ENCODE results near the gene LRMDA. TPM values are rescaled to one million over a fixed set of nuclear protein-coding genes. Genes with fewer than 3 reads are reported as not detected.

The LRMDA gene
- total RNA-seq, 5 donors from 2014 or later (not counting 1 experiment from before 2014, with no cell fraction given) = 0.30 to 1.2 TPM; not detected in 3

GRCh38 chr10:75677541-75677940, 246.1 kb downstream of the LRMDA start:
- Mint-ChIP-seq H3K4me1 (no peaks in the 10 kb centered on the region), H3K4me3 (no peak overlapping the region), H3K27me3 (peaks cover 17 to 37% of the 10 kb centered on the region in 2 donors), H3K9me3 (no peaks in the 10 kb centered on the region), H3K36me3 (no peaks in the 10 kb centered on the region), H3K27ac (no peak overlapping the region)
- Histone ChIP-seq H3K4me1 (ENCODE audit: control insufficient read depth in 1 of 2, extremely low read depth in 1 of 2, insufficient read depth in 2 of 2, low read length in 2 of 2) (no peaks in the 10 kb centered on the region), H3K27ac (ENCODE audit: low read length) (no peak overlapping the region), H3K9me3 (no peaks in the 10 kb centered on the region), H3K36me3 (ENCODE audit: control insufficient read depth in 2 of 2, extremely low read depth in 1 of 2, insufficient read depth in 1 of 2, low read length in 1 of 2) (no peaks in the 10 kb centered on the region), H3K4me3 (ENCODE audit: control insufficient read depth in 1 of 2, extremely low read depth in 1 of 2, low read length in 1 of 2) (no peak overlapping the region), H3K27me3 (replicated peaks in 1 of 2; ENCODE audit: control insufficient read depth in 2 of 2, extremely low read depth in 1 of 2, insufficient read depth in 2 of 2, low read length in 1 of 2) (no peaks in the 10 kb centered on the region)
- POLR2A ChIA-PET = no interaction called here
- DNase-seq = no peak
- ATAC-seq (replicated peaks in 1 of 4) = no peak
- CTCF ChIA-PET = no interaction called here
- no CpG with 5 or more reads among the region's 3 CpGs for WGBS (ENCODE audit: insufficient coverage)

GRCh38 chr10:75678527-75678926, 247.1 kb downstream of the LRMDA start:
- DNase-seq = no peak
- no peak overlapping the region for H3K4me3 Mint-ChIP-seq
- no peaks in the 10 kb centered on the region for H3K4me1 Mint-ChIP-seq
- Histone ChIP-seq H3K9me3 (no peaks in the 10 kb centered on the region), H3K4me1 (ENCODE audit: control insufficient read depth in 1 of 2, extremely low read depth in 1 of 2, insufficient read depth in 2 of 2, low read length in 2 of 2) (no peaks in the 10 kb centered on the region), H3K27me3 (replicated peaks in 1 of 2; ENCODE audit: control insufficient read depth in 2 of 2, extremely low read depth in 1 of 2, insufficient read depth in 2 of 2, low read length in 1 of 2) (no peaks in the 10 kb centered on the region), H3K4me3 (ENCODE audit: control insufficient read depth in 1 of 2, extremely low read depth in 1 of 2, low read length in 1 of 2) (no peak overlapping the region), H3K27ac (ENCODE audit: low read length) (no peak overlapping the region), H3K36me3 (ENCODE audit: control insufficient read depth in 2 of 2, extremely low read depth in 1 of 2, insufficient read depth in 1 of 2, low read length in 1 of 2) (no peaks in the 10 kb centered on the region)
- H3K27me3 Mint-ChIP-seq = peaks cover 12 to 37% of the 10 kb centered on the region in 2 donors
- 100% methylated on average over 1 of the region's 4 CpGs for WGBS (ENCODE audit: insufficient coverage)
- ATAC-seq (replicated peaks in 1 of 4) = no peak
- H3K36me3 Mint-ChIP-seq = no peaks in the 10 kb centered on the region
- H3K9me3 Mint-ChIP-seq = no peaks in the 10 kb centered on the region
- CTCF ChIA-PET = no interaction called here
- H3K27ac Mint-ChIP-seq = no peak overlapping the region
- POLR2A ChIA-PET = no interaction called here

- no peaks in the 10 kb centered on the region for H3K27me3 ChIP-seq (replicated peaks in 1 of 2; ENCODE audit: control insufficient read depth in 2 of 2, extremely low read depth in 1 of 2, insufficient read depth in 2 of 2, low read length in 1 of 2)
- no peaks in the 10 kb centered on the region for H3K4me1 ChIP-seq (ENCODE audit: control insufficient read depth in 1 of 2, extremely low read depth in 1 of 2, insufficient read depth in 2 of 2, low read length in 2 of 2)
- ATAC-seq (replicated peaks in 1 of 4) (no peak), DNase-seq (no peak)
- ChIA-PET POLR2A (no interaction called here), CTCF (no interaction called here)
- H3K9me3 ChIP-seq = no peaks in the 10 kb centered on the region
- H3K4me1 Mint-ChIP-seq = no peaks in the 10 kb centered on the region
- no peak overlapping the region for H3K4me3 Mint-ChIP-seq
- H3K27ac ChIP-seq (ENCODE audit: low read length) = no peak overlapping the region
- H3K36me3 ChIP-seq (ENCODE audit: control insufficient read depth in 2 of 2, extremely low read depth in 1 of 2, insufficient read depth in 1 of 2, low read length in 1 of 2) = no peaks in the 10 kb centered on the region
- H3K36me3 Mint-ChIP-seq = no peaks in the 10 kb centered on the region
- WGBS (ENCODE audit: insufficient coverage) = no CpG with 5 or more reads among the region's 2 CpGs
- no peak overlapping the region for H3K27ac Mint-ChIP-seq
- peaks cover 12 to 35% of the 10 kb centered on the region in 2 donors for H3K27me3 Mint-ChIP-seq
- no peak overlapping the region for H3K4me3 ChIP-seq (ENCODE audit: control insufficient read depth in 1 of 2, extremely low read depth in 1 of 2, low read length in 1 of 2)
- H3K9me3 Mint-ChIP-seq = no peaks in the 10 kb centered on the region
Observed at GRCh38 chr10:75679536-75679935, 248.1 kb downstream of the LRMDA start.

- Histone ChIP-seq H3K27ac (ENCODE audit: low read length) (no peak overlapping the region), H3K4me1 (ENCODE audit: control insufficient read depth in 1 of 2, extremely low read depth in 1 of 2, insufficient read depth in 2 of 2, low read length in 2 of 2) (no peaks in the 10 kb centered on the region), H3K4me3 (ENCODE audit: control insufficient read depth in 1 of 2, extremely low read depth in 1 of 2, low read length in 1 of 2) (no peak overlapping the region), H3K27me3 (replicated peaks in 1 of 2; ENCODE audit: control insufficient read depth in 2 of 2, extremely low read depth in 1 of 2, insufficient read depth in 2 of 2, low read length in 1 of 2) (no peaks in the 10 kb centered on the region), H3K36me3 (ENCODE audit: control insufficient read depth in 2 of 2, extremely low read depth in 1 of 2, insufficient read depth in 1 of 2, low read length in 1 of 2) (no peaks in the 10 kb centered on the region), H3K9me3 (no peaks in the 10 kb centered on the region)
- no peaks in the 10 kb centered on the region for H3K4me1 Mint-ChIP-seq
- no peak for DNase-seq
- H3K9me3 Mint-ChIP-seq = no peaks in the 10 kb centered on the region
- H3K27ac Mint-ChIP-seq = no peak overlapping the region
- H3K36me3 Mint-ChIP-seq = no peaks in the 10 kb centered on the region
- ChIA-PET CTCF (no interaction called here), POLR2A (no interaction called here)
- ATAC-seq (replicated peaks in 1 of 4) = no peak
- H3K27me3 Mint-ChIP-seq = peaks cover 12 to 26% of the 10 kb centered on the region in 2 donors
- 75% methylated on average over 7 of the region's 7 CpGs for WGBS (ENCODE audit: insufficient coverage)
- H3K4me3 Mint-ChIP-seq = no peak overlapping the region
Observed at GRCh38 chr10:75681334-75681733, 249.9 kb downstream of the LRMDA start.

GRCh38 chr10:75682649-75683557, 251.5 kb downstream of the LRMDA start:
- Mint-ChIP-seq H3K27ac (no peak overlapping the region), H3K36me3 (no peaks in the 10 kb centered on the region), H3K27me3 (peaks cover 9 to 28% of the 10 kb centered on the region in 2 donors), H3K9me3 (peaks cover 0 to 5% (median 5%) of the 10 kb centered on the region in 3 donors), H3K4me1 (no peaks in the 10 kb centered on the region), H3K4me3 (no peak overlapping the region)
- H3K27me3 ChIP-seq (replicated peaks in 1 of 2; ENCODE audit: control insufficient read depth in 2 of 2, extremely low read depth in 1 of 2, insufficient read depth in 2 of 2, low read length in 1 of 2) = no peaks in the 10 kb centered on the region
- ATAC-seq (replicated peaks in 1 of 4) (no peak), DNase-seq (no peak)
- ChIA-PET CTCF (no interaction called here), POLR2A (no interaction called here)
- no peaks in the 10 kb centered on the region for H3K9me3 ChIP-seq
- no peak overlapping the region for H3K4me3 ChIP-seq (ENCODE audit: control insufficient read depth in 1 of 2, extremely low read depth in 1 of 2, low read length in 1 of 2)
- 94% methylated on average over 5 of the region's 11 CpGs for WGBS (ENCODE audit: insufficient coverage)
- no peaks in the 10 kb centered on the region for H3K36me3 ChIP-seq (ENCODE audit: control insufficient read depth in 2 of 2, extremely low read depth in 1 of 2, insufficient read depth in 1 of 2, low read length in 1 of 2)
- H3K27ac ChIP-seq (ENCODE audit: low read length) = no peak overlapping the region
- H3K4me1 ChIP-seq (ENCODE audit: control insufficient read depth in 1 of 2, extremely low read depth in 1 of 2, insufficient read depth in 2 of 2, low read length in 2 of 2) = no peaks in the 10 kb centered on the region

GRCh38 chr10:75685187-75685586, 253.8 kb downstream of the LRMDA start:
- H3K27ac Mint-ChIP-seq = no peak overlapping the region
- WGBS (ENCODE audit: insufficient coverage) = no CpG with 5 or more reads among the region's 1 CpG
- H3K9me3 Mint-ChIP-seq = peaks cover 2 to 8% (median 5%) of the 10 kb centered on the region in 3 donors
- ChIA-PET CTCF (no interaction called here), POLR2A (interaction anchor here in 1 of 2 donors (1.1 kb wide), 1 partner anchor 11 kb away, joined by 8 read pairs; no protein-coding TSS in a partner anchor)
- DNase-seq (no peak), ATAC-seq (replicated peaks in 1 of 4) (no peak)
- H3K4me3 Mint-ChIP-seq = no peak overlapping the region
- peaks cover under 1 to 14% of the 10 kb centered on the region in 2 donors for H3K27me3 Mint-ChIP-seq
- no peaks in the 10 kb centered on the region for H3K36me3 Mint-ChIP-seq
- Histone ChIP-seq H3K9me3 (no peaks in the 10 kb centered on the region), H3K4me1 (ENCODE audit: control insufficient read depth in 1 of 2, extremely low read depth in 1 of 2, insufficient read depth in 2 of 2, low read length in 2 of 2) (no peaks in the 10 kb centered on the region), H3K4me3 (ENCODE audit: control insufficient read depth in 1 of 2, extremely low read depth in 1 of 2, low read length in 1 of 2) (no peak overlapping the region), H3K27ac (ENCODE audit: low read length) (no peak overlapping the region), H3K27me3 (replicated peaks in 1 of 2; ENCODE audit: control insufficient read depth in 2 of 2, extremely low read depth in 1 of 2, insufficient read depth in 2 of 2, low read length in 1 of 2) (no peaks in the 10 kb centered on the region), H3K36me3 (ENCODE audit: control insufficient read depth in 2 of 2, extremely low read depth in 1 of 2, insufficient read depth in 1 of 2, low read length in 1 of 2) (no peaks in the 10 kb centered on the region)
- H3K4me1 Mint-ChIP-seq = no peaks in the 10 kb centered on the region

Data from T-cell (primary cell).